ENCODE results near the gene AOPEP.

Gene AOPEP

DNA sequence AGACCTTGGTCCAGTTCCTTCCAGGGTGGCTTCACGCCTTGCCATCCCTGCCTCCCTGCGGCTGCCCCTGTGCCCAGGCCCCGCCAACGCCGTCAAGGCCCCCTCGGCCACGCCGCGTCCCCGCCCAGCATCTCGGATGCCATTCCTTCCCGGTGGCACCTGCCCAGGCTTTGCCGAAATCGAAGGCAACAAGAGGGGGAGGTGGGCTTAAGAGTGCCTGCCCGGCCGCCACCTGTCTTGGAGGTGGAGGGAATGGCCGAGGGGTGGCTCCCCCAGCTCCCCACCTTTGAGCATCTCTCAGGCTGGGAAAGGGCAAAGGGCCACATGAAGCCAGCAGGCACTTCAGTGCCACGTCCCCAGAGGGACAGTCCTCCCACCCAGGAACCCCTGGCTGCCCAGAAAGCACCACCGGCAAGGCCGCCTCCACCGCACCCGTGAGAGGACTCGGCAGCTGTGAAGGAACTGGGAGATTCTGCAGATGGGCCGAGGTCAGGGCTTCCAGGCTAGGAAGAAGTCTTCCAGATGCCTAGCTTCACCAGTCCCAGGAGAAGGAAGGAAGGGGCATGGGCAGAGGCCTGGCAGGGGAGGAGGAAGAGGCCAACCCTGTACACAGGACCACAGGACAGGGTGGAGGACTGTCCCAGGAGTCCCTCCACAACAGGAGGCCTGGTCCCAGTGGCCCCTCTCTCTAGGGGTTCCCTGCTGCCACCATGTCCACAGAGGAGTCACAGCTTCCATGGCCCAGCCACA is 373.0 kb downstream of the AOPEP start:
- DNase-seq (ENCODE audit: low read depth): no peak

DNA sequence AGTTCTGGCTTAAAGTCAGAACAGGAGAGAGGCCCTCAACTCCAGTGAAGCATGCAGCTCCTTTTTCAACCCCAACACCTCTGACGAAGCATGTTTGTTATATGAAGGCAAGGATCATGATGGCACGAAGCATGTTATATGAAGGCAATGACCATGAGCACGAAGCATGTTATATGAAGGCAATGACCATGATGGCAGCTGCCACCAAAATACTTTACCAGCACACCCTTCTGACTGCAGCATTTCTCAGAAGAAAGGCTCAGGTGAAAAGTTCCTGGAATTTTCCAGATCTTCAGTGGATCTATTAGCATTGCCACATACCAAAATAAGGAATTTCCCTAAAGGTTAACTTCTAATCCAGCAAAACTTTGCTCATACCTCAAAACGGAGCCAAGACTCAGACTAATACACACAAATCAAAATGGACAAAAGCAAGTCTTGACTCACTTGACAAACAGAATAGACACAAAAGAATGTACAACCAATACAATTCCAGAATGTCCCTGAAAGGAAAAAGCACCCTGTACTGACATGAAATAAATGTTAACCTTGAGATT is 373.6 kb downstream of the AOPEP start:
- no peak for DNase-seq (ENCODE audit: low read depth)

DNA sequence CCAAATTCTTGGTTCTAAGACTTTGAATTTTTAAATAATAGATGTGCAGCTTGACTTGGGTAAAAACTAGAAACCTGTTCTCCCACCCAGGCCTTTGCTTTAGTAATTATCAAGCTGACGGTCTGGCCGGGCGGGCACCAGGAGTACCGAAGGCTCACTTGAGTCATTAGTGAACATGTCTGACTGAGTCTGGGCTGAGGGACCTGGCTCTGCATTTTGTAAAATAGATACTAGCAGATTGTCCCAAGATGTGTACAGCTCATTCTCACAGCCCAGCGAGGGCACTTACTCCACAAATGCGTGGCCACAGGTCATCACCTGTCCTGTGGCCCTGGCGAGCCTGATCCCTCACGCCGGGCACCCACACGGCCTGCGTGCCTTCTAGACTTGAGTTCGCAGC is 374.8 kb downstream of the AOPEP start:
- DNase-seq (ENCODE audit: low read depth): no peak

- no peak for DNase-seq (ENCODE audit: low read depth)
Measured at GRCh38 chr9:95102001-95102433, 375.5 kb downstream of the AOPEP start.

- DNase-seq (ENCODE audit: low read depth): no peak
Measured at GRCh38 chr9:95102572-95102971, 376.1 kb downstream of the AOPEP start.

DNA sequence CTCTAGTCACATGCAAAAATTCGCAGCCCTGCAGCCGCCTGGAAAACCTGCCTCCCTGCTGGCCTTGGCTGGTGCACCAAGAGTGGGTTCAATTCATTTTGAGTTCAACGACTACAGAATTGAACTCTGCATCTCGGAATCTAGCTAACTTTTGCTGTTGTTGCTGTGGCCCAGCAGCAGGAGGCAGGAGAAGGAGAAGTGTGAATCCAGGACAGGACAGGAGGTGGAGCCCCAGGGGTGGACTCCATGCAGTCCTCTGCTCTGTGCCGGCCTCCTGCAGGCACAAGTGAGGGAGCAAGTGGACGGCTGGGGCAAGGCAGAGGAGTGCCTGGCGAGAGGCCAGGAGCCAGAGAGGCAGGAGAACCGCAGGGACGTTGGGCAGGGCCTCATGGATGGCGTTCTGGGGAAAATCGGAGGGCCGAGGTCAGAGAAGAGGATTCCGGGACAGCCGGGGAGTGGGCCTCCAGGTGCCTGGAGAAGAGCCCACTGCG is 376.8 kb downstream of the AOPEP start:
- no peak for DNase-seq (ENCODE audit: low read depth)

GRCh38 chr9:95103871-95104580 is 377.5 kb downstream of the AOPEP start:
- DNase-seq (ENCODE audit: low read depth): no peak

GRCh38 chr9:95104581-95104960 is 378.1 kb downstream of the AOPEP start:
- no peak for DNase-seq (ENCODE audit: low read depth)

GRCh38 chr9:95104980-95105379 is 378.5 kb downstream of the AOPEP start:
- no peak for DNase-seq (ENCODE audit: low read depth)

- DNase-seq (ENCODE audit: low read depth): no peak
Measured at GRCh38 chr9:95105519-95106287, 379.2 kb downstream of the AOPEP start.

DNA sequence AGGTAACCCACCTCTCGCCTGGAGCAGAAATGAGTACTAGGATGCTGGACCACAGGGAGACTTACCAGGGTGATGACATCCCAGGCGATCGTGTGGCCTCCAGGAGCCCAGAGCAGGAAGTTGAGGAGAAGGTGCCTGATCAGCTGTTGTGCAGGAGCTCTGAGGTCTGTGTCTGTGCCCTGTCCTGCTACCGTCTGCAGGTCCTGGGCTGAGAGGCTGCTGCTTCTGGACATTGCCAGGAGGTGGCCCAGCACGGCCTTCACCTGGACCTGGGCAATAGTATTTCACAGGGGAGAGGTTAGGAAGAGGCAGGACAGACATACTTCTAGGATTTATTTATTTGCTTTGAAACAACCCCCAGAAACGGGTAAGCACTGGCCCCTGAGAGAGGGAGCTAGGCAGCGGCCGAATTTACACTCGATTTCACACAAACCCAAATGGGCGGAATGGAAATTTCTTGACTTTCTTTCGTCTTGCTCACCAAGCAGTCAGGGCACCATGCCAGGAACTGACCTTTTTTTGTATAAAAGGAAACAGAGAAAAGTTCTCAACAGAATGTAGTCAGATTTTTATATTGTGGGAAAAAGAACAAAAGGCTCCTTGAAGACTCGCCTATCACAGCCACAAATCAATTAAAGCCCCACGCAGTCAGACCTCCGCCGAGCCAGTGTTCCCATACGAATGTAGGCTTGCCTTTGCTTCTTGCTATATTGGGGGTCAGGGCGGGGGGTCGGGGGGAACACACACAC is 380.7 kb downstream of the AOPEP start:
- no peak for DNase-seq (ENCODE audit: low read depth)

- DNase-seq (ENCODE audit: low read depth): no peak
Measured at GRCh38 chr9:95107976-95108375, 381.5 kb downstream of the AOPEP start.

GRCh38 chr9:95108777-95109176 is 382.3 kb downstream of the AOPEP start:
- no peak for DNase-seq (ENCODE audit: low read depth)

- DNase-seq (ENCODE audit: low read depth): no peak
Measured at GRCh38 chr9:95109456-95109855, 383.0 kb downstream of the AOPEP start.

DNA sequence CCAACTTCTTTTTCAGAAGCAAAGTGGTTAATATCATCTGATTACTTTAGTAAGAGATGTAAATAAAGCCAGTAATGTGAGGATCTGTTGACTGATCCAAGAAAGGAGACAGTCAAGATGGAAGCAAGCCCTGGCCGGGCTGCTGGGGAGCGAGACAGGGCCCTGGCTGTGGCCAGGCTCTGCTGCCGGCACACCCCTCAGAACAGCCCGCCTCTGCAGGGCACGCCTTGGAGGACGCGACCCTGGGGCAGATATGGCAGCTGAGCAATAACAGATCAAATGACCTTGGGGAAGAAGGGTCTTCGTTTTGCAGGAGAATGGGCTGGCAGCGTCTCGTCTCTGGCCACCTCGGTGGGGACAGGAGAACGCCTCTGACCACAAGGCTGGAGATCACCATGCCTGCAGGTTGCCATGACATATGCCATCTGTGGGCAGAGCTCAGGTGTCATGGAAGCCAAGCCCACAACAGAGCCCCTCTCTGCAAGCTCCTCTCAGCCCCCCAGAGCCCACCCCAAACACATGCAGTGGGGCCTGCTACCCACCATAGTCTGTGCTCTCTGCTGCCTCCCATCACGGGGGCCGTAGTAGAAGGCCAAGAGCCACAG is 384.5 kb downstream of the AOPEP start:
- no peak for DNase-seq (ENCODE audit: low read depth)

DNA sequence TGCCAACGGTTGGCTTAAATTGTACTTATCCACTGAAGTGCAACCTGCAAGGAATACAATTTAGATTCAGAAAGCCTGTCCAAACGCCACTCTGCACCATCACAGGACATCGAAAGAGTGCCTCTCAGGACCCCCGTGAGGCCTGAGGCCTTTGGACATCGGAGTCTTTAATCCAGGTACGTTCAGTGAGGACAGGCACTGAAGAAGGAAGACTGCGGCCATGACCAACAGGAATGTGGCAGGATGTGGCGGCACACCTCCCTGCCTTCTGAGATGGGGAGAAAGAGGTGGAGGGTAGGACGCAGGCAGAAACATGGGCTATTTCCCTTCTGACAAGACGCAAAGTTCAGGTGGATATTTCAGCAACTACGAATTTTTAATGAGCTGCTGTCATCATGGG is 385.2 kb downstream of the AOPEP start:
- DNase-seq (ENCODE audit: low read depth): no peak

DNA sequence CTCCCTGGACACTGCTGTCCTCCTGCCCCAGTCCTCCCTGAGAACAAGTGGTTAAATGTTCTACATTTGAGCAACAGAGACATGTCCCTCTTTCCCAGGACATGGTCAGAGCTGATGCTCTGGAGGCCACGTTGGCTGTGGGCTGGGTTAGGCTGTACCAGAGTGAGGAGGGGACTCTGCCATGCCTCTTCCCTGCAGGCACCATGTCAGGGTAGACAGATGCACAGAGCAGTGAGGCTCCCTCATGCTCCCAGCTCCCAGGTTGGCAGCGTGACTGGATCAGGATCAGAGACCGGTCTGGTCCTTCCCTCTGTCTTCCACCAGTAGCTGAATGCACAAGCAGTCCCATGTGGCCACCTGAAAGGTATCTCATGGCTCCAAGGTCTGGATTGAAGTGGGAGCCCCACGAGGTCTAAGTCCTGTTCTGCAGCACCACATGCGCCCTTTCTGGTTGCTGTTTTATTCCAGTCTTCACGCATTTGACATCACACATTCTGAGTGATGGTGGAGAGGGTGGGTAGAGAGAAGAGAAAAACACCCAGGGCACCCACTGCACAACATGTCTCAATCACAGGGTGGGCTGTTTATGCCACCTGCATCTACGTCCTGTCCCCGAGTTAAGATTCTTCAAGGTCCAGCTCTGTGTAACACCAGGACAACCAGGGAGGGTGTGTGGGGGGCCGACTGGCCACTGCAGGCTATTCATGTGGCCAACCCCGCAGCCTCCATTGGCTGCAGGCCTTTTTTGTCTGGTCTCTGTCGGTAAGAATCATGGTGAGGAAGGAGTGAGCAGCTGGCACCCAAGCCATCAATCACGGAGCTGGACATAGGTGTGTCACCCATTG is 386.2 kb downstream of the AOPEP start:
- DNase-seq (ENCODE audit: low read depth): no peak

DNA sequence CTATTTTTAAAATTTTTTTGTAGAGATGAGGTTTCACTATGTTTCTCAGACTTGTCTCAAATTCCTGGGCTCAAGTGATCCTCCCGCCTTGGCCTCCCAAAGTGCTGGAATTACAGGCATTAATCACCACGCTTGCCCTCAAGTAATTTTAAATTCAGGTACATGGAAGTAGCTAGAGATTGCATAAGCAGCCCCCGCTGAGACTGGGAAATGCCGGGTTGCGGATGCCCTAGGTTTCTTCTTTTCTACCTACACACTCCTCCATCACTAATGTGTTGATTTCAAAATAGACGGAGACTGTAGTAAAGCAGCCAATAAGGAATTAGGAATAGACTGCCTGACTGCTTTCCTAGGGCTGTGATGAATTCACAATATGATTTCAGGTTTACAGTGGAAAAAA is 388.6 kb downstream of the AOPEP start:
- no peak for DNase-seq (ENCODE audit: low read depth)

- no peak for DNase-seq (ENCODE audit: low read depth)
Measured at GRCh38 chr9:95116002-95116807, 389.7 kb downstream of the AOPEP start.

GRCh38 chr9:95116808-95117204 is 390.3 kb downstream of the AOPEP start:
- no peak for DNase-seq (ENCODE audit: low read depth)

Data from stimulated activated CD4-positive, alpha-beta T cell treated with anti-CD3 and anti-CD28 coated beads, Interleukin-2, amount 100 ng/mL, for 4 hours (primary cell).